AG09319 (cell line): ENCODE data around the gene ANKMY1.

Source experiments
- DNase-seq: peaks from one replicate; pipeline ENCODE4 v3.0.0-alpha.2; 2010; ENCODE audit warnings: low read depth; ENCODE audit errors: extremely low read depth
- CTCF ChIP-seq: IDR thresholded peaks from 2 replicates; pipeline ENCODE4 v1.5.1; 2011; ENCODE audit warnings: low read depth, mild to moderate bottlenecking, inconsistent platforms, low read length, moderate library complexity

ANKMY1 gene

DNA sequence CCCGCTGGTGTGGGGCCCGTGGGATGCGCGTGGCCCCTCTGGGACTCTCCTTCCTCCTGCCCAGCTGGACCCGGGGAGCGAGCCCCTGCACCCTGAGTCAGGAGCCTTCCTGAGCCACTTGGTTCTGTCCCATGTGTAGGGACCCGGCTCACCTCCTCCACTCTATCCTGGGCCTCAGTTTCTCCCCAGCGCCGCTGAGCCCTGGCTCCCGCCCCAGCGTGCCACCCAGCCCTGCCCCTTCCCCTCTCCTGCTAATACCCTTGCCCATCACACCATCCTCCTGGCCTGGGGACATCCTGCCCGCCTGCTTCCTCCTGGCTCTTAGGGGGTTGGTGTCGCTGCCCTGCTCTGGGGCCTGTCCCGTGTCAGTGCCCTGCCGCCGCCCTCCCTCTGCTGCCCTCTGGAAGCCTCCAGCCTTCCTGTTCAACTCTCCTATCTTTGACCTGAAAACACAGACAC lies 97.5 kb downstream of the ANKMY1 start:
- no peak for TF ChIP-seq CTCF
- DNase-seq = no peak

GRCh38 chr2:240459401-240460252 lies 98.2 kb downstream of the ANKMY1 start:
- TF ChIP-seq CTCF = no peak
- no peak for DNase-seq

DNA sequence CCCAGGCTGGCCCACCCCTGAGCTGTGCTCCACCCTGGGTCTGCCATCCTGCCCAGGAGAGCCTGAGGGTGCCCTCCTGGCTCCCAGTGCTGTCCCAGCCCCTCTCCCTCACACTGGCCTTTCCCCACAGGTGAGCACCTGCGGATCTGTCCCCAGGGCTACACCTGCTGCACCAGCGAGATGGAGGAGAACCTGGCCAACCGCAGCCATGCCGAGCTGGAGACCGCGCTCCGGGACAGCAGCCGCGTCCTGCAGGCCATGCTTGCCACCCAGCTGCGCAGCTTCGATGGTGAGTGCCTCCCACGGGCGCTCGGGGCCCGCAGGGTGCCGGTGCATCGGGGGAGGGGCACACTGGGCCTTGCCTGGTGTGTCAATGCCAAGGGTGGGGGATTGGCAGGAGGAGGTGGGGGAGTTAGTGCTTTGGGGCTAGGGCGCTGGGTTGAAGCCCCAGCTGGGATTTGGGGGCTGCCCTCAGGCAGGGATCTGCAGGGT lies 98.8 kb downstream of the ANKMY1 start:
- no peak for TF ChIP-seq CTCF
- DNase-seq = no peak

GRCh38 chr2:240458044-240458899 lies 99.5 kb downstream of the ANKMY1 start:
- no peak for DNase-seq
- no peak for TF ChIP-seq CTCF

DNA sequence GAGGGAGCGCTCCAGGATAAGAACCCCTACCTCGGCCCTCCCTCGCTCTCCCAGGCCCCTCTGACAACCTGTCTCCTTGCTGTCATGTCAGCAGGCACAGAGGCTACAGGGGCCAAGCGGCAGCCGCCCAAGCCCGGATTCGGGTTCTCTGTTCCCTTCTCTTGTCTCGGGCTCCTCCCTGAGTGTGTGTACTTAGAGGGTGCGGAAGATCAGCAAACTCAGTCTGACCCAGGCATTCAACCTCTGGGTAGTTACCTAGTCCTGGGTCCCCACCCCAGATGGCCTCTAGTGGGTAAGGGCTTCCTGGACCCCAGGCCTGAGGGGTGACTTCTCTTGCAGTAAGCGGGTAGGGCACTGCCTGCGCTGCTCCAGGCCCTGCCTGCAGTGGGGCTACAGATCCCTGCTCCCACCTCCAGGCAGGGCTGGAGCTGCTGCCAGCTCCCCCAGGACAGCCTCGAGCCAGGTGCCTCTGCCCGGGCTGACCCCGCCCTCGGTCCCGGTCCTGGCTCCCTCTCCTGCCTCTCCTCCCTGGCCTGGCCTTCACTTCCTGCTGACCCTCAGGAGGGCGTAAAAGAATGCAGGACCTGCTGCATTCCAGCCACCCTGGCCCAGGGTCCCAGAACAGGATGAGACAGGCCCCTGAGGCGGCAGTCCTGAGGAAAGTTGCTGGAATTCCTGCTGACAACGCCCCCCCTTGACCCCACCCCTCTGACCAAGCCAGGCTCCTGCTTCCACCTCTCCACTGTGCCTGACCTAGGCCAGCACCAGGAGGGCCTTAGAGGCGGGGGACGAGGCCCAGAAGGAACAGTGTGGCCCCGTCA lies 100.4 kb downstream of the ANKMY1 start:
- no peak for DNase-seq
- no peak for TF ChIP-seq CTCF

- no peak for DNase-seq
- TF ChIP-seq CTCF = no peak
These were observed 101.2 kb downstream of the ANKMY1 start for GRCh38 chr2:240456447-240457222.
